ENCODE results near the gene CCDC142. TPM values are rescaled to one million over a fixed set of nuclear protein-coding genes. Genes with fewer than 3 reads are reported as not detected.

Gene CCDC142
- total RNA-seq, 2 experiments from 2014 or later, result 10.2 to 12.4 TPM

GRCh38 chr2:74497777-74498499, 15.1 kb upstream of the CCDC142 start:
- POLR2A ChIA-PET, result interaction anchor here (0.8 to 4.5 kb wide), 5 partner anchors 9 to 40 kb away, joined by 3 to 21 read pairs (median 3); partner anchors contain the start of genes CCDC142, PCGF1, TTC31 and WBP1
- Histone ChIP-seq H3K27me3 (ENCODE audit: control insufficient read depth in 1 of 2, insufficient read depth in 2 of 2, low read length in 2 of 2) (peaks cover 38 to 53% of the 10 kb centered on the region in 2 experiments), H3K9me3 (ENCODE audit: control insufficient read depth in 1 of 2, insufficient read depth in 1 of 2, low read length in 2 of 2) (peaks cover 0 to 29% of the 10 kb centered on the region in 2 experiments), H3K36me3 (ENCODE audit: insufficient read depth, low read length) (peaks cover 12% of the 10 kb centered on the region), H3K27ac (ENCODE audit: low read depth in 1 of 2, low read length in 2 of 2) (no peak overlapping the region), H3K4me3 (ENCODE audit: low read length) (peak overlapping the region; percentile 64), H3K4me1 (ENCODE audit: insufficient read depth, low read length) (peaks cover 37% of the 10 kb centered on the region)
- CTCF ChIA-PET, result interaction anchor here (0.9 to 1.1 kb wide), 2 partner anchors 12 to 25 kb away, joined by 3 read pairs; partner anchors contain the start of gene MRPL53
- H3K27me3 Mint-ChIP-seq, result peaks cover 53% of the 10 kb centered on the region
- H3K27ac Mint-ChIP-seq, result no peak overlapping the region
- intact Hi-C loops (cut with DNase I, micrococcal nuclease), result no loop called here
- ATAC-seq (ENCODE audit: poor library complexity) (peak; percentile 31), DNase-seq (peak in 4 of 14 experiments; percentile 26 to 62 (median 41))
- TF ChIP-seq CTCF (IDR thresholded peaks at IDR 0.05), result no peak
- H3K4me1 Mint-ChIP-seq (ENCODE audit: low read depth), result peaks cover 46% of the 10 kb centered on the region
- peaks cover 15% of the 10 kb centered on the region for H3K36me3 Mint-ChIP-seq (ENCODE audit: low read depth)
- H3K4me3 Mint-ChIP-seq, result peak overlapping the region; percentile 82
- no peaks in the 10 kb centered on the region for H3K9me3 Mint-ChIP-seq

GRCh38 chr2:74496997-74497776, 14.4 kb upstream of the CCDC142 start:
- Histone ChIP-seq H3K27me3 (ENCODE audit: control insufficient read depth in 1 of 2, insufficient read depth in 2 of 2, low read length in 2 of 2) (peaks cover 31 to 45% of the 10 kb centered on the region in 2 experiments), H3K27ac (ENCODE audit: low read depth in 1 of 2, low read length in 2 of 2) (no peak overlapping the region), H3K9me3 (ENCODE audit: control insufficient read depth in 1 of 2, insufficient read depth in 1 of 2, low read length in 2 of 2) (peaks cover 0 to 22% of the 10 kb centered on the region in 2 experiments), H3K4me3 (ENCODE audit: low read length) (peak overlapping the region; percentile 64), H3K36me3 (ENCODE audit: insufficient read depth, low read length) (peaks cover 19% of the 10 kb centered on the region), H3K4me1 (ENCODE audit: insufficient read depth, low read length) (peaks cover 29% of the 10 kb centered on the region)
- Mint-ChIP-seq H3K36me3 (ENCODE audit: low read depth) (peaks cover 22% of the 10 kb centered on the region), H3K27me3 (peaks cover 45% of the 10 kb centered on the region), H3K9me3 (no peaks in the 10 kb centered on the region), H3K27ac (no peak overlapping the region), H3K4me1 (ENCODE audit: low read depth) (peaks cover 38% of the 10 kb centered on the region), H3K4me3 (peak overlapping the region; percentile 54)
- CTCF ChIA-PET, result interaction anchor here (1.1 kb wide), 1 partner anchor 13 kb away, joined by 3 read pairs; no protein-coding TSS in a partner anchor
- POLR2A ChIA-PET, result interaction anchor here (0.8 to 4.5 kb wide), 4 partner anchors 10 to 39 kb away, joined by 3 to 21 read pairs (median 5); partner anchors contain the start of genes CCDC142, PCGF1, TTC31 and WBP1
- intact Hi-C loops (cut with DNase I, micrococcal nuclease), result no loop called here
- ATAC-seq (ENCODE audit: poor library complexity) (no peak), DNase-seq (no peak)
- no peak for TF ChIP-seq CTCF (IDR thresholded peaks at IDR 0.05)

GRCh38 chr2:74495440-74495839, 12.6 kb upstream of the CCDC142 start:
- DNase-seq (no peak), ATAC-seq (ENCODE audit: poor library complexity) (no peak)
- intact Hi-C loops (cut with DNase I, micrococcal nuclease), result no loop called here
- Mint-ChIP-seq H3K4me3 (no peak overlapping the region), H3K9me3 (no peaks in the 10 kb centered on the region), H3K36me3 (ENCODE audit: low read depth) (peaks cover 40% of the 10 kb centered on the region), H3K4me1 (ENCODE audit: low read depth) (peaks cover 28% of the 10 kb centered on the region), H3K27me3 (peaks cover 28% of the 10 kb centered on the region), H3K27ac (no peak overlapping the region)
- ChIA-PET POLR2A (no interaction called here), CTCF (no interaction called here)
- peaks cover 19 to 28% of the 10 kb centered on the region in 2 experiments for H3K27me3 ChIP-seq (ENCODE audit: control insufficient read depth in 1 of 2, insufficient read depth in 2 of 2, low read length in 2 of 2)
- H3K27ac ChIP-seq (ENCODE audit: low read depth in 1 of 2, low read length in 2 of 2), result no peak overlapping the region
- H3K36me3 ChIP-seq (ENCODE audit: insufficient read depth, low read length), result peaks cover 36% of the 10 kb centered on the region
- H3K9me3 ChIP-seq (ENCODE audit: control insufficient read depth in 1 of 2, insufficient read depth in 1 of 2, low read length in 2 of 2), result peaks cover 0 to 19% of the 10 kb centered on the region in 2 experiments
- no peak for TF ChIP-seq CTCF (IDR thresholded peaks at IDR 0.05)
- peaks cover 28% of the 10 kb centered on the region for H3K4me1 ChIP-seq (ENCODE audit: insufficient read depth, low read length)
- H3K4me3 ChIP-seq (ENCODE audit: low read length), result no peak overlapping the region

Measured in CD4-positive, alpha-beta T cell (primary cell).